Body of pancreas (tissue), 4 donors: Measurements from ENCODE around the gene RNASE1.

Experiments used
- CTCF ChIP-seq, 7 experiments: fragments of 450-650 bp in 4 of 7; fragments of 200-600 bp in 3 of 7; sonication (generic) in 3 of 7; IDR thresholded peaks; one replicate each; pipeline ENCODE4 v1.5.1; 2016 to 2019; ENCODE audit warnings: antibody characterized with exemption in 7 of 7
- POLR2A ChIP-seq, 3 donors: fragments of 450-650 bp; IDR thresholded peaks; one replicate each; pipeline ENCODE4 v1.6.1; 2016; ENCODE audit warnings: antibody characterized with exemption in 3 of 3, mild to moderate bottlenecking in 2 of 3

- TF ChIP-seq CTCF (IDR thresholded peaks at IDR 0.05) (peak in 4 of 7 experiments; percentile 20 to 39 (median 32)), POLR2A (IDR thresholded peaks at IDR 0.05) (peak in 2 of 3 donors; percentile 48 to 57)
These were observed 918 bp downstream of the RNASE1 start for GRCh38 chr14:20801726-20802125.
